ENCODE data around the gene PPP1R16B. TPM values are rescaled to one million over a fixed set of nuclear protein-coding genes. Genes with fewer than 3 reads are reported as not detected.

PPP1R16B gene
- total RNA-seq, 4 donors from 2014 or later: 1.8 to 11.1 (median 7.0) TPM

DNA sequence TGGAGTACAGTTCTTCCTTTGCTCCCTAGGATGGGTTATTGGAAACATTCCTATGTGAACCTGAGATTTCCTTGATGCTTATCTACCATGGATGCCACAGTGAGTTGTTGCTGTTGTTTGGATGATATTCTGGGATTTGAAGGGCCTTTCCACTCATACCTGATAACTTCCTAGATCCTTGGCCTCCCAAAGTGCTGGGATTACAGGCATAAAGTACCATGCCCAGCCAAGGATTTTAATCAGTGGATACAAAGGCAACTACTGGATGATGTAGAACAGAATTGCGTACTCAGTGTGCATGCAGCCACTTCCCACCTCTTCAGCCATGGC, 20.0 kb downstream of the PPP1R16B start:
- Histone ChIP-seq H3K27ac (no peak overlapping the region), H3K9me3 (no peaks in the 10 kb centered on the region), H3K4me1 (no peaks in the 10 kb centered on the region), H3K27me3 (peaks cover 3% of the 10 kb centered on the region), H3K36me3 (no peaks in the 10 kb centered on the region), H3K4me3 (no peak overlapping the region)
- no peak for TF ChIP-seq POLR2AphosphoS5 (IDR thresholded peaks at IDR 0.05)
- no peak for TF ChIP-seq POLR2A (IDR thresholded peaks at IDR 0.05)
- TF ChIP-seq EP300 (IDR thresholded peaks at IDR 0.05; ENCODE audit: low read depth): no peak
- no peak for TF ChIP-seq CTCF (IDR thresholded peaks at IDR 0.05)
- WGBS, 2 donors (ENCODE audit: low coverage in 1 of 2): 81% methylated on average over 1 of the region's 1 CpG; no CpG with 5 or more reads in 1 of the 2 donors
- in situ Hi-C loops (cut with MboI; ENCODE audit: low pct_ligation_motif_present in 1 of 4, low pct_unique_long_range_greater_than_20kb in 1 of 4, low sequenced_read_pairs in 3 of 4) (no loop called here), intact Hi-C loops (cut with DNase I; ENCODE audit: low total_unique reads) (no loop called here)
- DNase-seq: no peak

- in situ Hi-C loops (cut with MboI; ENCODE audit: low pct_ligation_motif_present in 1 of 4, low pct_unique_long_range_greater_than_20kb in 1 of 4, low sequenced_read_pairs in 3 of 4) (no loop called here), intact Hi-C loops (cut with DNase I; ENCODE audit: low total_unique reads) (no loop called here)
- Histone ChIP-seq H3K27me3 (peaks cover 1% of the 10 kb centered on the region), H3K27ac (no peak overlapping the region), H3K4me1 (no peaks in the 10 kb centered on the region), H3K9me3 (no peaks in the 10 kb centered on the region), H3K4me3 (no peak overlapping the region), H3K36me3 (no peaks in the 10 kb centered on the region)
- WGBS, 2 donors (ENCODE audit: low coverage in 1 of 2): 45% methylated on average over 9 of the region's 9 CpGs; no CpG with 5 or more reads in 1 of the 2 donors
- no peak for TF ChIP-seq EP300 (IDR thresholded peaks at IDR 0.05; ENCODE audit: low read depth)
- no peak for TF ChIP-seq POLR2AphosphoS5 (IDR thresholded peaks at IDR 0.05)
- no peak for TF ChIP-seq POLR2A (IDR thresholded peaks at IDR 0.05)
- no peak for TF ChIP-seq CTCF (IDR thresholded peaks at IDR 0.05)
- DNase-seq: no peak
Observed at GRCh38 chr20:38825901-38826625, 20.6 kb downstream of the PPP1R16B start.

DNA sequence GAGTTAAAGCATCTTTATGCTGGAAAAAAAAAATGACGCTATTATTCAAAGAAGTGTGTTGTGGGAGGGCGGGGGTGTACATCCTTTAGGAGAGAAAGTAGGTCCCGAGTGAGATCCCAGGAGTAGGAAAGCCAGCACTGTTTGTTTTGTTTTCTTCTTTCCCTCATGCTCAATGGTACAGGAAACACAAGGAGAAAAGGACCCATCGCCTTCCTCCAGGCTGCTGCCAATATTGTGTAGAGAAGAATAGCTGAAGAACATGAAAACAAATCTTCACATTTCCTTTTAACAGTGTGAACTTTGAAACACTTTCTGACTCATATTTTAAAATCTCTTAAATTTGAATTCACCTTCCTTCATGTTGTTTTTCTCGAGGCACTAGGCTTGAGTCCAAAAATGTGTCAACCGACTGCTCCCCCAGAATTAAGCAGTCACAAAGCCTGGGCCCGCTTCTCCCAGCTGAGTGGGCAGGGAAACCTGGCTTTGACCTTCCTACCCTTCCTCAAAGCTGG, 22.3 kb downstream of the PPP1R16B start:
- in situ Hi-C loops (cut with MboI; ENCODE audit: low pct_ligation_motif_present in 1 of 4, low pct_unique_long_range_greater_than_20kb in 1 of 4, low sequenced_read_pairs in 3 of 4): no loop called here
- 73 to 79% methylated on average over 6 to 7 of the region's 7 CpGs for WGBS, 2 donors (ENCODE audit: low coverage in 1 of 2)
- DNase-seq: no peak
- Histone ChIP-seq H3K36me3 (no peaks in the 10 kb centered on the region), H3K9me3 (no peaks in the 10 kb centered on the region), H3K4me1 (no peaks in the 10 kb centered on the region), H3K27ac (no peak overlapping the region), H3K4me3 (no peak overlapping the region), H3K27me3 (no peaks in the 10 kb centered on the region)
- no peak for TF ChIP-seq POLR2AphosphoS5 (IDR thresholded peaks at IDR 0.05)
- no peak for TF ChIP-seq POLR2A (IDR thresholded peaks at IDR 0.05)
- TF ChIP-seq EP300 (IDR thresholded peaks at IDR 0.05; ENCODE audit: low read depth): no peak
- no peak for TF ChIP-seq CTCF (IDR thresholded peaks at IDR 0.05)
- intact Hi-C loops (cut with DNase I; ENCODE audit: low total_unique reads): no loop called here

DNA sequence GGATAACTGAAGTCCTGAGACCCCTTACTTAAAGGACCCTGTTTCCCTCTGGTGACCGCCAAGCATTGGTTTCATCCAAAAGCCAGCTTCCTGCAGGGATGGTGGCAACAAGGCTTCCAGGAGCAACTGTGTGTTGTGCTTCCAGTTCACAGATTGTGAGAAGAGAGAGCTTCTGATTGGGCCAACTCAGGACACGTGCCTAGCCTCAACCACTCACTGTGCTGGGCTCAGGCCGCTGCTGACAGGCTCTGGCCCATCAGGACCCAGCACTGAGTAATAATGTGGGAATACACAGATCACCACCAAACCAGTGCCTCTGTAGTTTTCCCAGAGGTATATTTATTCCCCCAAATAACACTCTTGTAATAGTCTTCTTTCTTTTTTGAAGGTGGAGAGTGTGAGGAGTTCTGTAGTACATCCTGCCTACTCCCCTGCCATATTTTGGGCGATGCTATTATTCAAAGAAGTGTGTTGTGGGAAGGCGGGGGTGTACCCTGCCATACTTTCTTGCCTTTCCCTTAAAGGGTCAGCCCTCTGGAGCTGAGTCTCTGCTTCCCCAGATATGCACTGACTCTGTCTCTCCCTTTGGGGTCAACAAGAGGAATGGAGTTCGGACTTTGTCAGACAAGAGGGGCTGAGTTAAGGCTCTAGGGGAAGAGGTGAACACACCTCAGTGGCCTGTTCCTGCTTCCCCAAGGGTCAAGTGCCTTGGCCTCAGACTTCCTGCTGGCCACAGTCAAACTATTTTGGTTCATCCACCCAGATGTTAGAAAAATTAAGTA, 23.2 kb downstream of the PPP1R16B start:
- no peaks in the 10 kb centered on the region for H3K4me1 ChIP-seq
- H3K9me3 ChIP-seq: no peaks in the 10 kb centered on the region
- H3K36me3 ChIP-seq: no peaks in the 10 kb centered on the region
- H3K4me3 ChIP-seq: no peak overlapping the region
- in situ Hi-C loops (cut with MboI; ENCODE audit: low pct_ligation_motif_present in 1 of 4, low pct_unique_long_range_greater_than_20kb in 1 of 4, low sequenced_read_pairs in 3 of 4) (no loop called here), intact Hi-C loops (cut with DNase I; ENCODE audit: low total_unique reads) (no loop called here)
- no peak for TF ChIP-seq POLR2AphosphoS5 (IDR thresholded peaks at IDR 0.05)
- no peak for TF ChIP-seq EP300 (IDR thresholded peaks at IDR 0.05; ENCODE audit: low read depth)
- no peak for TF ChIP-seq POLR2A (IDR thresholded peaks at IDR 0.05)
- no peak for TF ChIP-seq CTCF (IDR thresholded peaks at IDR 0.05)
- no peak overlapping the region for H3K27ac ChIP-seq
- DNase-seq: no peak
- WGBS, 2 donors (ENCODE audit: low coverage in 1 of 2): 75 to 88% methylated on average over 2 to 6 of the region's 6 CpGs
- no peaks in the 10 kb centered on the region for H3K27me3 ChIP-seq

Data from transverse colon (tissue), 4 donors.